HuH-7.5 (cell line): ENCODE measurements around the gene COX6A1.

Source experiments
- DNase-seq: peaks from one replicate; pipeline ENCODE4 v3.0.0; 2011; ENCODE audit warnings: low spot score

The COX6A1 gene

GRCh38 chr12:120437735-120438494 lies at the start of gene COX6A1:
TSS of gene COX6A1 (plus strand) at chr12:120438113. CDS start at chr12:120438127, 14 bp downstream.
- DNase-seq, result peak; percentile 92

- DNase-seq, result no peak
Observed at GRCh38 chr12:120388691-120389481, 49.0 kb upstream of the COX6A1 start.

GRCh38 chr12:120390540-120391120 lies 47.3 kb upstream of the COX6A1 start:
- DNase-seq, result no peak

DNA sequence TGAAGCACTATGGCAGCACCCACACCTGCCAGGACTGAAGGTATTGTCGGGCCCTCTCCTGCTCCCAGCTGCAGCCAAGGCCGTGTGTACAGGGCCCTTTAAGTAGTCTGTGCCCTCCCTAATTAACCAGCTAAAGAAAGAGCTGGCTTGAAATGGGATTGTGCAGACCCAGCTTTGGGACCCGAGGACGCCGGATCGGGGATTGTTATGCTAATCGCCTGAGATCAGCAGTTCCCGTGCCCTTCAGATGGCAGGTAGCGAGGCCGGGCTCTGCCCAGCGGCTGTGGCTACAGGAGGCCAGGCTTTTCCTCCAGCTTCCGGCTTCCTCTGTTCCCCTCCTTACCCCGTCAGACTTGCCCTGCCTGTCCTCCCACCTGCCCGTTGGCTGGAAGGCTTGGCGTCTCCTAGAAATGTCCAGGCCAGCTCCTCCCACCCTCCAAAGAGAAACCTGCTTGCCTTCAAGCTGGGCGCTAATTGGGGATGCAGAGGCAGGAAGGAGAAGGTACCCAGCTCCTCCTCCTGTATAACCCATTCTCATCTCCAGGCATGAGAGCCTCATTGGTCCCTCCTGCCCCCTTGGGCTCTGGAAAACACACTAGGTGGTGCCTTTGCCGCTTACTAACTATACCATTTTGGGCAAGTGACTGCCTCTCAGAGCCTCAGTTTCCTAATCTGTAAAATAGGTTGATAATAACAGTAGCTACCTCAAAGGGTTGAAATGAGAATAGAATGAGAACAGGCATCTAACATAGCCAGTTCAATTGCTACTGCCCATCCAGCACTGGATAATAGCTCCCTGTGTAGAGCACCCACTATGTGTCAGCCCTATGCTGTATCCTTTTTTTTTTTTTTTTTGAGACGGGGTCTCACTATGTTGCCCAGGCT lies 43.2 kb upstream of the COX6A1 start:
- DNase-seq, result no peak

DNA sequence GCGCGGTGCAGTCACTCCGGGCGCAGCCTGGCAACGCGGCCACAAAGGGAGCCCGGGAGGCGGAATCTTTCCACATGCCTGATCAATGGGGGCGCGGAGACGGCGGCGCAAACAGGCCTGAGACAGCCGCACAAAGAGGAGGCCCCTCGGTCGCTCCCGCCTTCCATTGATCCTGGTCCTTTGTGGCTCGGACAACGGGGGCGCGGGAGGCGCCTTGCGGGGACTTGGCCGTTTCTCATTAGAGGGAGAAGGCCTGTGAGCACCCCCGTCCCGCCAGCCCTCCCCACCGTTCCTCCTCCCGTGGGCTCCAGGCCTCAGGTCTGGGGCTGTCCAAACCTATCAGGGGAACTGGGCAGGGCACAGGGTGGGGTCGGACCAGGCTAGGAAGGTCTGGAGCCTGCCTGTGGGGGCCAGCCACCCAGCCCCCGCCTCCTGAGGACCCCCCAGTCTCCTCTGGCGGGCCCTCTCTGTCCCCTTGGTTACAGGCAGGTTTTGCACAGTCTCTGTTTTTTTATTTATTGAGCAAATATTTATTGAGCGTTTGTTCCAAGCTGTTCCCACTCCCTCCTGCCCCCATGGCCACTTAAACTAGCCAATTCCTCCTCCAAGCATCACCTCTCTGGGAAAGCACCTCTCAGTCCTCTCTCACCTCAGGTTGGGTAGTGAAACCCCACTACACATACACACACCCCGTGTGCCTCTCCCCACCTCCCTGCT lies 39.9 kb upstream of the COX6A1 start:
- DNase-seq, result no peak

- no peak for DNase-seq
Observed at GRCh38 chr12:120399531-120399930, 38.4 kb upstream of the COX6A1 start.

DNA sequence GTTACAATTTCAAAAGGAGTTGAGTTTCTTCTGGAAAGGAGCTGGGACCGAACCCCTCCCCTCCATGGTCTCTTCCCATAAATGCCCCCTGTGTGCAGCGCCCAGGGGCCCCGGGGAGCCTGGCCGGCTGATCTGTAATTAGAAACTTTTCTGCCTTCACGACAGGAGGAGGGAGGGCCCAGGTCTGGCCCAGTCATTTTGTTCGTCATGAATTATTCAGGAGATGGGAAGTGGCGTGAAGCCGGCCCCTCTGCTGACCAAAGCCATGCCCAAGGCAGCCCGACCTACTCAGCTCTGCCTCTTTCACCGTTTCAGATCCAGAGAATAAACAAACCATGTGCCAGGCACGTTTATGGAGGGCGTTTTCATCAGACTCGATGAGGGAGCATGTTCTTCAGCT lies 35.7 kb upstream of the COX6A1 start:
- DNase-seq, result no peak

DNA sequence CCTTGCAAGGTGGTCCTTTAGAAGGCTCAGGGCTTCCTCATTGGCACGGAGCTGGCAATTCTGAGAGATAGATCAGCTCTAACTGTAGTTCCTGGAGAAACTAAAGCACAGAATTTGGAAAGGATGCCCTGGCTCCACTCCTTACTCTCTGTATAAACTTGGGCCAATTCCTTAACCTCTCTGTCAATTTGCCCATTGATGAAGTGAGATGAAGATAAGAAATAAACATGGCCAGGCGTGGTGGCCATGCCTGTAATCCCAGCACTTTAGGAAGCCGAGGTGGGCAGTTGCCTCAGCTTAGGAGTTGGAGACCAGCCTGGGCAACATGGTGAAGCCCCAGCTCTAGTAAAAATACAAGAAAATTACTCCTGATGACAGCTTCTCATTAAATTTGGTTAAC lies 34.0 kb upstream of the COX6A1 start:
- no peak for DNase-seq

- no peak for DNase-seq
Observed at GRCh38 chr12:120404271-120404670, 33.6 kb upstream of the COX6A1 start.

DNA sequence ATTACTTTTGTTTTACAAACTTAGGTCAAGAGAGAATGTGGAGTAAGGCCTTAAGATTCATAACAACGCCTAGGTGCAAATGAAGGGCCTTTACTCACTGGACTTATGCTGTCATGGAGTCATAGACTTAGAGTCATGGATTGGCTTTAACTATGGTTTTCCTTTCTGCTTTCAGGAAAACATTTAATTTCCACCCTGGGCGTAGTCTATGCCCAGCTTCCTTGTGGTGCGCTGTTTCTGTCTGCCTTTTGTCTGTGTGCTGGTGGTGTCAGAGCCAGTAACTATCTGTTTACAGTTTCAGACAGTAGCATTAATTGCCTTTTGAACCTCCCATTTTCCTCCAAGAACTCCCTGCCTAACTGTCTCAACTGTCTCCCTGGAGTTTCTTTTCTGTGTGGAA lies 31.8 kb upstream of the COX6A1 start:
- no peak for DNase-seq

DNA sequence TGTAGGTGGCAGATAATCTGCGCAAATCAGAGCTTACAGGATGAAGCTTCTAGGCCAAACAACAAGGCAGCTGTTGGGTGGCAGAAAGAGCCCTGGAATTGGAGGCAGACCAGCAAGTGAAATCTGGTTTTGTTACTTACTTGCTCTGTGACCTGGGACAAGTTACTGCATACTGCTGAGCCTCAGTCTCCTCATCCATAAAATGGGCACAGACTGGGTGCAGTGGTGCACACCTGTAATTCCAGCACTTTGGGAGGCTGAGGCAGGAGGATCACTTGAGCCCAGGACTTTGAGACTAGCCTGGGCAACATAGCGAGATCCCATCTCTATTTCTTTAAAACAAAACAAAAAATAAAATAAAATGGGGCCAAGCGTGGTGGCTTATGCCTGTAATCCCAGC lies 31.4 kb upstream of the COX6A1 start:
- DNase-seq, result no peak

DNA sequence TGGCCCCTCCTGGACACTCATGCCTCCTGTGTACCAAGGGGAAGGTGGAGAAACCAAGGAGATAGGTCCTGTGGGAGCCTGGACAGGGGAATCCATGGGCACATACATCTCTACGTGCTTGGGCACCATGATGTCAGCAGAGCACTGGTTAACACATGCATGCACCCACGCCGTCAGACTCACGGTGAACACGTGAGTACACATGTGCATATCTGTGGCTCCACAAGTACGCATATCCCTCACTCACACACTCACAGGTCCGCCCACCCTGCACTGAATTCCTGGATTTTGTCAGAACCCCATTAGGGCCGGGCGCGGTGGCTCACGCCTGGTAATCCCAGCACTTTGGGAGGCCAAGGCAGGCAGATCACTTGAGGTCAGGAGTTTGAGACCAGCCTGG lies 29.1 kb upstream of the COX6A1 start:
- DNase-seq, result no peak

- DNase-seq, result no peak
Observed at GRCh38 chr12:120412421-120412820, 25.5 kb upstream of the COX6A1 start.

- DNase-seq, result no peak
Observed at GRCh38 chr12:120413901-120414695, 23.8 kb upstream of the COX6A1 start.

DNA sequence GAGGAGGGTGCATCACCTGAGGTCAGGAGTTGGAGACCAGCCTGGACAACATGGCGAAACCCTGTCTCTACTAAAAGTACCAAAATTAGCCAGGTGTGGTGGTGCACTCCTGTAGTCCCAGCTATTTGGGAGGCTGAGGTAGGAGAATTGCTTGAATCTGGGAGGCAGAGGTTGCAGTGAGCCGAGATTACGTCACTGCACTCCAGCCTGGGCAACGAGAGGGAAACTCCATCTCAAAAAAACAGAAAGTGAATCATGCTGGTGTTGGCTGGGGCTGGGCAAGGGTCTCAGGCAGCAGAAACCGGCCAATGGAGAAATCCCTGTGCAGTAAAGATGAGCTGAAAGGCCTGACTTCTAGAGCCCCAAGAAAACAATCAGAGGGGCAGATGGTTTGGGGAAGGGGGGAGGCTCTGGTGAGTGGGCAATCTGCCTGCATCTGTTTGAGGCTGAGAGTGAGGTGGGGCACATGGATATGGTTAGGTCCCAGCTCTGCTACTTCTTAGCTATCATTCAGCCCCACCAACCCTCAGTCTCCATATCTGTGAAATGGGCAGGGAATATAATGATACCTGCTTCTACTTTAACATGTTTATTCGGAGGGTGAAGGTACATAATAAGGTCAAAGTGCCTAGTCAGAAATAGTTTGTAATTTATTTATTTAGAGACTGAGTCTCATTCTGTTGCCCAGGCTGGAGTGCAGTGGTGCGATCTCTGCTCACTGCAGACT lies 21.3 kb upstream of the COX6A1 start:
- no peak for DNase-seq

DNA sequence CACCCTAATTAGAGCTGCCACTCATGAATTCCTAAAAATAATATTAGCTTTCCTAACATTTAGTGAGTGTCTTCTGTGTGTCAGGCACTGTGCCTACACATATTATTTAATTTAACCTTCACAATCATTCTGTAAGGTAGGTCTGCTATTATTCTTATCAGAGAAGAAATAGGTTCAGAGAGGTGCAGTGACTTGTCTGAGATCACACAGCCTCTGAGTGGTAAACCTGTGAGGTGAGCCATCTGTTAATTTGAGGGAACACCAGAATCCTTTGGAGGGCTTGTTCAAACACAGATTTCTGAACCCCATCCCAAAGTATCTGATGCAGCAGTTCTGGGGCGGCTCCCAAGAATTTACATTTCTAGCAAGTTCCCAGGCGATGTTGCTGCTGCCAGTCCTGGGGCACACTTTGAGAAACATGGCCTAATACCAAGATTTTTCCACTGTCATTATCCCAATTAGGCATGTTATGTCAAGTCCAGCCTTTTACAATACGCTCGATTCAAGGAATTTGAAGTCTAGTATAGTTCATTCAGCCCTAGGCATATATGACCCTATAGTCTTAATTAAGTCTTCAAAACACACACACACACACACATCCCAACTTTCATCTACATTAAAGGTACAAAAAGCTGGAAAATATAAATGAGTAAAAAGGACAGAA lies 19.9 kb upstream of the COX6A1 start:
- DNase-seq, result no peak

GRCh38 chr12:120421701-120422100 lies 16.2 kb upstream of the COX6A1 start:
- DNase-seq, result no peak

DNA sequence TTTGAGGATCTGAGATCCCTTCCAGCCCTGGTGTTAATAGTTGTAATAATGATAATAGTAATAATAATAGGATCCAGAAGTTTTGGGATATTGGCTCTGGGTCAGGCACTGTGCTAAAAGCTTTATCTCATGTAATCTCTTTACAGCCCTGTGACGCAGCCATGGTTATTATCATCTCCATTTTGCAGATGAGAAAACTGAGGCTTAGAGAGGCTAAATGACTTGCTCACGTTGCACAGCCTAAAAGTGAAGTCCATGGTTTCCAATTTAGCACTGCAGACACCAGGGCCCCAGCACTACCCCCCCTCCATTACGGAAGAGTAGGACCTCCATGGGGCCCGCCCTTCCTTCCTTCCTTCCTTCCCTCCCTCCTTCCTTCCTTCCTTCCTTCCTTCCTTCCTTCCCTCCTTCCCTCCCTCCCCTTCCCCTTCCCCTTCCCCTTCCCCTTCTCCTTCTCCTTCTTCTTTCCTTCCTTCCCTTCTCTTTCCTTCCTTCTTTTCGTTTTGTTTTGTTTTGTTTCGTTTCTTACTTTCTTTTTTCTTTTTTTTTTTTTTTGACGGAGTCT lies 14.9 kb upstream of the COX6A1 start:
- DNase-seq, result no peak

DNA sequence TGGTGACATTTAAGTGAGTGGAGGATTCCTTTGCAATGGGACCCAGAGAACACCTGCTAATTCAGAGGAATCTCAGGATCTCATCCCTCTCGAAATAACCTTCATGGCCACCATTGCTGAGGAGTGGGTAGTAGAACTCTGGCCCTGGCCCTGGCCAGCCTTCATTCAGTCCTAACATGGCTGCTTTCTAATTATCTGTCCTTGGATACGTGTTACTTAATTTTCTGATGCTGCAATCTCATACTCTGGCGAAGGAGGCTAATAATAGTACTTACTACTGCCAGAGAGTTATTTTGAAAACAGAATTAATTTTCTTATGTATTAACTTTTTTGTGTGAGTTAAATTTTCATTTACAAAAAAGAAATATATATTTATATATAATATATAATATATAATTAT lies 12.1 kb upstream of the COX6A1 start:
- no peak for DNase-seq
